HepG2 (cell line): Measurements from ENCODE around the gene TUBB3. TPM values are rescaled to one million over a fixed set of nuclear protein-coding genes. Genes with fewer than 3 reads are reported as not detected.

Experiments
- ATAC-seq: fragments of 200-7000 bp; cut with Tn5 transposase; 3 replicates; pipeline ENCODE4 v1.9.1; 2020; ENCODE audit warnings: mild to moderate bottlenecking, moderate library complexity
- BruUV-seq: library from RNA; stranded (reverse); fragments of 400-500 nt; replicated peaks from 2 replicates; lab custom pipeline; 2021; lab: Mats Ljungman, UMichigan
- CTCF ChIA-PET: fragments of 300-600 bp; formaldehyde crosslinking; extraction: SDS; loops from one replicate; lab custom pipeline; 2021; ENCODE audit warnings: low total read pairs, inconsistent platforms, low intra/inter-chr PET ratio; lab: Yijun Ruan, JAX
- POLR2A ChIA-PET: fragments of 350-600 bp; sonication (Branson Sonifier 250); formaldehyde crosslinking; loops from one replicate; lab custom pipeline; 2020; ENCODE audit warnings: antibody characterized with exemption, inconsistent platforms; lab: Yijun Ruan, JAX
- DNase-seq: peaks from one replicate; pipeline ENCODE4 v3.0.0-alpha.2; 2015; ENCODE audit warnings: low spot score
- FAIRE-seq: peaks from 3 replicates; lab custom pipeline; 2011; peaks lifted over from hg19 to GRCh38; lab: Jason Lieb, UNC
- H2AFZ ChIP-seq: one replicate; pipeline ENCODE4 v1.6.1; 2011; ENCODE audit warnings: low read length, inconsistent platforms
- H3K27ac ChIP-seq: fragments of 300-600 bp; 3 replicates; pipeline ENCODE4 v1.8.0; 2011; ENCODE audit warnings: mixed run types, mild to moderate bottlenecking, mixed read lengths, low read length, inconsistent platforms; ENCODE audit not compliant: insufficient read depth; ENCODE audit errors: extremely low read length
- H3K27me3 ChIP-seq, 2 experiments: fragments of 200-600 bp in 1 of 2; 2 replicates in 1 of 2; 3 replicates in 1 of 2; pipeline versions ENCODE4 v1.6.0 to v1.8.0; 2011; ENCODE audit warnings: low read length in 2 of 2, mild to moderate bottlenecking in 2 of 2, moderate library complexity in 2 of 2, inconsistent platforms in 1 of 2; ENCODE audit not compliant: insufficient read depth in 2 of 2, control insufficient read depth in 1 of 2
- H3K36me3 ChIP-seq, 2 experiments: fragments of 200-600 bp in 1 of 2; replicated peaks in 1 of 2; 2 replicates in 1 of 2; 3 replicates in 1 of 2; pipeline versions ENCODE4 v1.5.1 to v1.8.0; 2011; ENCODE audit warnings: low read length in 2 of 2, inconsistent platforms in 1 of 2; ENCODE audit not compliant: insufficient read depth in 2 of 2, control insufficient read depth in 1 of 2
- H3K4me1 ChIP-seq: 2 replicates; pipeline ENCODE4 v1.5.1; 2012; ENCODE audit warnings: low read length, inconsistent platforms; ENCODE audit not compliant: insufficient read depth
- H3K4me2 ChIP-seq: 2 replicates; pipeline ENCODE4 v1.6.0; 2011; ENCODE audit warnings: low read depth, low read length, inconsistent platforms
- H3K4me3 ChIP-seq, 3 experiments: fragments of 200-600 bp in 1 of 3; sonication (generic), shearing (Covaris generic) in 1 of 3; replicated peaks in 1 of 3; 2 replicates each; pipeline ENCODE4 v1.5.1; 2011 to 2016; ENCODE audit warnings: low read length in 3 of 3, inconsistent platforms in 2 of 3, low read depth in 2 of 3, mild to moderate bottlenecking in 2 of 3, control low read depth in 1 of 3, mixed read lengths in 1 of 3; ENCODE audit not compliant: insufficient read depth in 1 of 3
- H3K79me2 ChIP-seq: one replicate; pipeline ENCODE4 v1.6.1; 2011; ENCODE audit warnings: low read length, inconsistent platforms; ENCODE audit not compliant: insufficient read depth
- H3K9ac ChIP-seq: 2 replicates; pipeline ENCODE4 v1.6.0; 2011; ENCODE audit warnings: mild to moderate bottlenecking, low read depth, low read length, inconsistent platforms; ENCODE audit not compliant: insufficient read depth
- H3K9me3 ChIP-seq: 2 replicates; pipeline ENCODE4 v1.5.1; 2012; ENCODE audit warnings: mild to moderate bottlenecking, low read length
- H4K20me1 ChIP-seq: 2 replicates; pipeline ENCODE4 v1.6.0; 2011; ENCODE audit warnings: inconsistent platforms, mild to moderate bottlenecking, low read length, moderate library complexity; ENCODE audit not compliant: insufficient read depth
- AGO2 ChIP-seq: fragments of 200-400 bp; formaldehyde crosslinking; optimal IDR thresholded peaks from 2 replicates; pipeline ENCODE3; 2017; ENCODE audit warnings: mild to moderate bottlenecking, low read depth, low read length, moderate library complexity
- GTF3A ChIP-seq: sonication (generic); formaldehyde crosslinking; conservative IDR thresholded peaks from 2 replicates; pipeline ENCODE4 v1.4.0; 2020; ENCODE audit warnings: mild to moderate bottlenecking, missing genetic modification reagents
- MED8 ChIP-seq: sonication (generic); formaldehyde crosslinking; IDR thresholded peaks from 2 replicates; pipeline ENCODE4 v1.8.1; 2023; ENCODE audit warnings: mild to moderate bottlenecking, missing genetic modification reagents; ENCODE audit not compliant: insufficient replicate concordance
- MNT ChIP-seq: fragments of 450-650 bp; IDR thresholded peaks from 2 replicates; pipeline ENCODE4 v1.6.1; 2016
- PRMT3 ChIP-seq: sonication (generic); formaldehyde crosslinking; IDR thresholded peaks from 2 replicates; pipeline ENCODE4 v1.8.1; 2022; ENCODE audit warnings: low read depth, mild to moderate bottlenecking, moderate library complexity, missing genetic modification reagents, borderline replicate concordance
- SRY ChIP-seq: sonication (generic); formaldehyde crosslinking; IDR thresholded peaks from 2 replicates; pipeline ENCODE4 v1.8.0; 2022; ENCODE audit warnings: mild to moderate bottlenecking, missing genetic modification reagents
- TRIM24 ChIP-seq: sonication (generic); formaldehyde crosslinking; IDR thresholded peaks from 2 replicates; pipeline ENCODE4 v1.8.0; 2022; ENCODE audit warnings: mild to moderate bottlenecking, missing genetic modification reagents
- ZC3H13 ChIP-seq: sonication (generic); formaldehyde crosslinking; IDR thresholded peaks from 2 replicates; pipeline ENCODE4 v1.8.1; 2023; ENCODE audit warnings: mild to moderate bottlenecking, missing genetic modification reagents, moderate library complexity
- ZFP90 ChIP-seq: sonication (generic); formaldehyde crosslinking; IDR thresholded peaks from 2 replicates; pipeline ENCODE4 v1.8.0; 2022; ENCODE audit warnings: missing genetic modification reagents, mild to moderate bottlenecking, inconsistent platforms, borderline replicate concordance
- ZNF253 ChIP-seq: sonication (generic); formaldehyde crosslinking; IDR thresholded peaks from 2 replicates; pipeline ENCODE4 v1.8.0; 2022; ENCODE audit warnings: mild to moderate bottlenecking, missing genetic modification reagents, borderline replicate concordance
- ZNF274 ChIP-seq: sonication (generic); formaldehyde crosslinking; IDR thresholded peaks from 2 replicates; pipeline ENCODE4 v1.5.1; 2020; ENCODE audit warnings: mild to moderate bottlenecking, missing genetic modification reagents
- ZNF343 ChIP-seq: sonication (generic); formaldehyde crosslinking; IDR thresholded peaks from 2 replicates; pipeline ENCODE4 v1.4.0; 2020; ENCODE audit warnings: mild to moderate bottlenecking, missing genetic modification reagents
- ZNF589 ChIP-seq: sonication (generic); formaldehyde crosslinking; conservative IDR thresholded peaks from 2 replicates; pipeline ENCODE4 v1.8.0; 2022; ENCODE audit warnings: mild to moderate bottlenecking, moderate library complexity, missing genetic modification reagents
- ZNF780A ChIP-seq: sonication (generic); formaldehyde crosslinking; IDR thresholded peaks from 2 replicates; pipeline ENCODE4 v1.8.0; 2022; ENCODE audit warnings: mild to moderate bottlenecking, missing genetic modification reagents, moderate library complexity
- ZNF788 ChIP-seq: sonication (generic); formaldehyde crosslinking; IDR thresholded peaks from 2 replicates; pipeline ENCODE4 v1.5.0; 2020; ENCODE audit warnings: mild to moderate bottlenecking, missing genetic modification reagents, borderline replicate concordance
- WGBS: methylation state at CpG from one replicate; pipeline ENCODE4 v1.1.6; 2017; ENCODE audit warnings: low lambda C conversion rate; 5-methylcytosine and 5-hydroxymethylcytosine counted together
- in situ Hi-C: cut with HindIII; loops from 2 replicates; pipeline ENCODE4 v1.10.0; 2017; ENCODE audit warnings: low pct_unique_long_range_greater_than_20kb; ENCODE audit not compliant: extremely low pct_ligation_motif_present
- intact Hi-C: fragments of 100-400 bp; cut with micrococcal nuclease; formaldehyde crosslinking; loops from one replicate; pipeline ENCODE4 v1.10.0; 2022; ENCODE audit not compliant: unreplicated experiment
- polyA plus RNA-seq, 8 experiments: library from polyadenylated mRNA; depleted of rRNA in 3 of 8; stranded (reverse) in 7 of 8; unstranded in 1 of 8; fragments of >200 nt; fragmentation: Illumina TruSeq in 4 of 8; extraction: Trizol in 4 of 8; gene quantifications; 2 replicates each; pipeline versions ENCODE4 v1.2.1 to v1.2.3, GENCODE V29; 2011 to 2016; ENCODE audit warnings: low read depth in 4 of 8, missing spikeins in 1 of 8, mixed read lengths in 1 of 8; ENCODE audit not compliant: insufficient read depth in 1 of 8
- total RNA-seq, 5 experiments: library from RNA; depleted of rRNA; stranded (reverse); fragments of >200 nt; fragmentation: Illumina TruSeq; extraction: Trizol; gene quantifications; 2 replicates each; pipeline ENCODE4 v1.2.3, GENCODE V29; 2016; ENCODE audit warnings: low read depth in 1 of 5
- TF ChIP-seq, protein P1 (sequence below): sonication (generic); formaldehyde crosslinking; IDR thresholded peaks from 2 replicates; pipeline ENCODE4 v1.4.0; 2020; ENCODE audit warnings: missing genetic modification reagents
- TF ChIP-seq, protein P2 (sequence below): sonication (generic); formaldehyde crosslinking; IDR thresholded peaks from 2 replicates; pipeline ENCODE4 v1.4.0; 2020; ENCODE audit warnings: missing genetic modification reagents, borderline replicate concordance

TUBB3 gene
- total and polyA plus RNA-seq, 2 of the 13 experiments (the other 11 are each of a cell fraction or from before 2014, with no cell fraction given): 110 to 185 TPM

GRCh38 chr16:89919535-89920406 lies 3.4 kb upstream of the TUBB3 start:
- Histone ChIP-seq H3K27ac (no peak overlapping the region), H3K36me3 (no peaks in the 10 kb centered on the region), H3K27me3 (no peaks in the 10 kb centered on the region; a peak in 1 of 5 replicates), H2AFZ (no peak overlapping the region), H3K4me1 (peaks cover 78% of the 10 kb centered on the region), H3K9ac (peak overlapping the region; percentile 97), H3K79me2 (peaks cover 34% of the 10 kb centered on the region), H3K4me3 (peak overlapping the region in 1 of 3 experiments; percentile 90; a peak in 3 of 6 replicates), H3K4me2 (peak overlapping the region; percentile 98), H3K9me3 (no peaks in the 10 kb centered on the region), H4K20me1 (peaks cover 11% of the 10 kb centered on the region; the same call in 1 of the 2 replicates)
- no TSS peak for BruUV-seq
- POLR2A ChIA-PET: interaction anchor here (0.9 to 4.3 kb wide), 10 partner anchors 10 to 103 kb away, joined by 3 to 46 read pairs (median 6); partner anchors contain the start of genes DEF8, FANCA, SPIRE2 and TCF25
- no peak for FAIRE-seq
- WGBS: 91% methylated on average over 48 of the region's 52 CpGs
- no peak for ATAC-seq
- intact Hi-C loops (loop anchor here (2.0 to 5.0 kb wide), 3 partner anchors 45 to 217 kb away; partner anchors contain the start of gene SPATA2L), in situ Hi-C loops (loop anchor here (5.0 kb wide), 1 partner anchor 103 kb away; no protein-coding TSS in a partner anchor)
- CTCF ChIA-PET: interaction anchor here (0.9 kb wide), 1 partner anchor 9 kb away, joined by 4 read pairs; no protein-coding TSS in a partner anchor
- no peak for DNase-seq
- TF ChIP-seq GTF3A (CRISPR knock-in tag) (no peak), ZNF780A (CRISPR knock-in tag) (0 out of 2 replicates have a peak, but pooled peaks have one; percentile 12), TRIM24 (no peak), MED8 (CRISPR knock-in tag) (peak; percentile 49), ZNF253 (CRISPR knock-in tag) (0 out of 2 replicates have a peak, but pooled peaks have one; percentile 27), ZFP90 (CRISPR knock-in tag) (0 out of 2 replicates have a peak, but pooled peaks have one; percentile 6), ZNF788 (CRISPR knock-in tag) (peak; percentile 52; the same call in 1 of the 2 replicates), ZNF343 (CRISPR knock-in tag) (0 out of 2 replicates have a peak, but pooled peaks have one; percentile 21), MNT (peak; percentile 80), PRMT3 (CRISPR knock-in tag) (0 out of 2 replicates have a peak, but pooled peaks have one; percentile 40), ZNF589 (CRISPR knock-in tag) (0 out of 2 replicates have a peak, but pooled peaks have one; percentile 33), SRY (0 out of 2 replicates have a peak, but pooled peaks have one; percentile 40), ZC3H13 (peak; percentile 92), AGO2 (peak; percentile 11), ZNF274 (CRISPR knock-in tag) (0 out of 2 replicates have a peak, but pooled peaks have one; percentile 29)
- TF ChIP-seq, protein P1, sequence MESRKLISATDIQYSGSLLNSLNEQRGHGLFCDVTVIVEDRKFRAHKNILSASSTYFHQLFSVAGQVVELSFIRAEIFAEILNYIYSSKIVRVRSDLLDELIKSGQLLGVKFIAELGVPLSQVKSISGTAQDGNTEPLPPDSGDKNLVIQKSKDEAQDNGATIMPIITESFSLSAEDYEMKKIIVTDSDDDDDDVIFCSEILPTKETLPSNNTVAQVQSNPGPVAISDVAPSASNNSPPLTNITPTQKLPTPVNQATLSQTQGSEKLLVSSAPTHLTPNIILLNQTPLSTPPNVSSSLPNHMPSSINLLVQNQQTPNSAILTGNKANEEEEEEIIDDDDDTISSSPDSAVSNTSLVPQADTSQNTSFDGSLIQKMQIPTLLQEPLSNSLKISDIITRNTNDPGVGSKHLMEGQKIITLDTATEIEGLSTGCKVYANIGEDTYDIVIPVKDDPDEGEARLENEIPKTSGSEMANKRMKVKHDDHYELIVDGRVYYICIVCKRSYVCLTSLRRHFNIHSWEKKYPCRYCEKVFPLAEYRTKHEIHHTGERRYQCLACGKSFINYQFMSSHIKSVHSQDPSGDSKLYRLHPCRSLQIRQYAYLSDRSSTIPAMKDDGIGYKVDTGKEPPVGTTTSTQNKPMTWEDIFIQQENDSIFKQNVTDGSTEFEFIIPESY (CRISPR knock-in tag): peak; percentile 84
- TF ChIP-seq, protein P2, sequence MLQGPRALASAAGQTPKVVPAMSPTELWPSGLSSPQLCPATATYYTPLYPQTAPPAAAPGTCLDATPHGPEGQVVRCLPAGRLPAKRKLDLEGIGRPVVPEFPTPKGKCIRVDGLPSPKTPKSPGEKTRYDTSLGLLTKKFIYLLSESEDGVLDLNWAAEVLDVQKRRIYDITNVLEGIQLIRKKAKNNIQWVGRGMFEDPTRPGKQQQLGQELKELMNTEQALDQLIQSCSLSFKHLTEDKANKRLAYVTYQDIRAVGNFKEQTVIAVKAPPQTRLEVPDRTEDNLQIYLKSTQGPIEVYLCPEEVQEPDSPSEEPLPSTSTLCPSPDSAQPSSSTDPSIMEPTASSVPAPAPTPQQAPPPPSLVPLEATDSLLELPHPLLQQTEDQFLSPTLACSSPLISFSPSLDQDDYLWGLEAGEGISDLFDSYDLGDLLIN: no peak
